Stimulated activated naive CD8-positive, alpha-beta T cell treated with anti-CD3 and anti-CD28 coated beads, Interleukin-15, amount 100 ng/mL, for 72 hours (primary cell): Measurements from ENCODE around the gene APPL1.
"Not testable (repeated sequence)": the region's sequence is repeated elsewhere in the genome, so short reads cannot be mapped to it uniquely, and the experiment has no call there.

ENCODE experiments used
- ATAC-seq: fragments of 150-1000 bp; cut with Tn5 transposase; 2 replicates; pipeline ENCODE4 v1.10.0; 2021; ENCODE audit warnings: mild to moderate bottlenecking, moderate library complexity
- DNase-seq, 2 donors: peaks; one replicate each; pipeline ENCODE4 v3.0.0; 2021 to 2022
- H3K27ac Mint-ChIP-seq, 2 donors: one replicate each; pipeline ENCODE4 v1.8.0; 2022; ENCODE audit warnings: mild to moderate bottlenecking in 2 of 2, mixed read lengths in 2 of 2, moderate library complexity in 2 of 2
- H3K27me3 Mint-ChIP-seq: one replicate; pipeline ENCODE4 v1.8.0; 2022; ENCODE audit warnings: mixed read lengths
- H3K4me1 Mint-ChIP-seq: one replicate; pipeline ENCODE4 v1.8.0; 2022; ENCODE audit warnings: mild to moderate bottlenecking, mixed read lengths
- H3K4me3 Mint-ChIP-seq, 2 donors: one replicate each; pipeline ENCODE4 v1.8.0; 2022; ENCODE audit warnings: mild to moderate bottlenecking in 2 of 2, mixed read lengths in 2 of 2, moderate library complexity in 1 of 2
- H3K9me3 Mint-ChIP-seq, 2 donors: one replicate each; pipeline ENCODE4 v1.8.0; 2022; ENCODE audit warnings: mixed read lengths in 2 of 2

Gene APPL1

GRCh38 chr3:57292159-57292896, 64.8 kb downstream of the APPL1 start, which contains the start of gene ASB14:
TSS of gene ASB14 (minus strand) at chr3:57292685. CDS start at chr3:57292033, 652 bp downstream.
- ATAC-seq = no peak
- no peak within 1 kb of the TSS for H3K27ac Mint-ChIP-seq
- no peaks in the 10 kb centered on the region for H3K4me1 Mint-ChIP-seq
- peaks cover 4% of the 10 kb centered on the region for H3K27me3 Mint-ChIP-seq
- DNase-seq = no peak
- H3K4me3 Mint-ChIP-seq = no peak within 1 kb of the TSS
- H3K9me3 Mint-ChIP-seq = no peaks in the 10 kb centered on the region

GRCh38 chr3:57292897-57293526, 65.5 kb downstream of the APPL1 start:
- DNase-seq (no peak), ATAC-seq (no peak)
- H3K27me3 Mint-ChIP-seq = peaks cover 11% of the 10 kb centered on the region
- no peak overlapping the region for H3K27ac Mint-ChIP-seq
- no peaks in the 10 kb centered on the region for H3K9me3 Mint-ChIP-seq
- no peak overlapping the region for H3K4me3 Mint-ChIP-seq
- no peaks in the 10 kb centered on the region for H3K4me1 Mint-ChIP-seq

DNA sequence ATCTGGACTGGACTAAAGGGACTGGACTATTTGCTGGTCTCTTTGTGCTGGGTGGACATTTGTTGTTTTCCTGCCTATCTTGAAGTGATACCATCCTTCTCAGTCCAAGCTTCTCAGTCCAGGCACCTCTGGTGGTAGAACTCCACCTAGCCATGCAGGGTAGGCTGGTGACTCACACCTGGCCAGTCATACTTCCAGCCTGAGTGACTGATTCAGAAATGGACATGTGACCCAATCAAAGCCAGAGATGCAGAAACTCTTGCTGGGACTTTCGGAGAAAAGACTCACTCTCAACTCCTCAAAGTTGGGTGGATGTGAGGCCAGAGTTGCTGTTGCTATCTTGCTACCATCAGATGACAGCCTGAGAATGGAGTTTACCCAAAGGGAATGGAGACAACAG, 70.5 kb downstream of the APPL1 start:
- peaks cover 13% of the 10 kb centered on the region for H3K27me3 Mint-ChIP-seq
- no peak overlapping the region for H3K27ac Mint-ChIP-seq
- ATAC-seq (peak; percentile 80), DNase-seq (peak in 1 of 2 donors; percentile 16)
- no peak overlapping the region for H3K4me3 Mint-ChIP-seq
- H3K9me3 Mint-ChIP-seq = no peaks in the 10 kb centered on the region
- no peaks in the 10 kb centered on the region for H3K4me1 Mint-ChIP-seq

DNA sequence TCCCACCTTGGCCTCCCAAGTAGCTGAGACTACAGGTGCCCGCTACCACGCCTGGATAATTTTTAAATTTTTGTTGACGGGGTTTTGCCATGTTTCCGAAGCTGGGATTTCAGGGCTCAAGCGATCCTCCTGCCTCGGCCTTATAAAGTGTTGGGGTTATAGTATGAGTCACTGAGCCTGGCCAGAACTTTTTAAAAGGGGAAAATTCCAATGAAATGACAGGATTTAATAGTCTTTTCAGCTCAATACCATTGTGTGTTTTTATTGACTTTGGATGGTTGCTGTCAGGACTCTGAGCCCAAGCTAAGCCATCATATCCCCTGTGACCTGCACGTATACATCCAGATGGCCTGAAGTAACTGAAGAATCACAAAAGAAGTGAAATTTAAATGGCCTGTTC, 76.0 kb downstream of the APPL1 start:
- H3K9me3 Mint-ChIP-seq, DNase-seq, H3K4me1 Mint-ChIP-seq, H3K27ac Mint-ChIP-seq, H3K4me3 Mint-ChIP-seq, ATAC-seq: not testable (repeated sequence)
- H3K27me3 Mint-ChIP-seq = peaks cover 14% of the 10 kb centered on the region

DNA sequence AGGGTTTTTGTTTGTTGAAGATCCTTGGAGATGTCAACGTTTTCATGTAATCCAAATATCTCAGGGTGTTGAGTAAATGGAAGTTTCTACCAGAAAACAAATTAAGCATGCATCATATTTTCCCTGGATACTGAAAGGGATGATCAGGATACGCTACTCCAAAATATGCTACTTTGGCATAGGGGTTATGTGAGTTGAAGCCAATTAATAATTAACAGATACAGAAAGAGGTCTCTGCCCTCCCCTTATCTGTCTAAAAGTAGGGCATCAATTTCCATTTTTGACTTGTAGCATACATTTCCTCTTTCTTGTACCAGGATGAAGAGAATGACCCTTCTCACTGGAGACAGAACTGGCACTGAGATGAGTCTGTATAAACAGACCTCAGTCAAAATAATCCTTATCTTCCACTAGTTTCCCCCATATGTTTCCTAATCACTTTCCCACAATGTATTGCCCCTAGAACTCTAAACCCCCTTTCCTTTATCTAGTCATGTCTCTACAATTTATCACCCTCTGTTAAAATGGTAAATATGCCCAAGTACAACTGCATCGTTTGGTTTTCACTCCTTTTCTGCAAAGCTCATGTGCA, 82.3 kb downstream of the APPL1 start:
- no peaks in the 10 kb centered on the region for H3K4me1 Mint-ChIP-seq
- no peak overlapping the region for H3K4me3 Mint-ChIP-seq
- no peak for ATAC-seq
- no peak overlapping the region for H3K27ac Mint-ChIP-seq
- no peaks in the 10 kb centered on the region for H3K9me3 Mint-ChIP-seq
- H3K27me3 Mint-ChIP-seq = peaks cover 9% of the 10 kb centered on the region
- no peak for DNase-seq

DNA sequence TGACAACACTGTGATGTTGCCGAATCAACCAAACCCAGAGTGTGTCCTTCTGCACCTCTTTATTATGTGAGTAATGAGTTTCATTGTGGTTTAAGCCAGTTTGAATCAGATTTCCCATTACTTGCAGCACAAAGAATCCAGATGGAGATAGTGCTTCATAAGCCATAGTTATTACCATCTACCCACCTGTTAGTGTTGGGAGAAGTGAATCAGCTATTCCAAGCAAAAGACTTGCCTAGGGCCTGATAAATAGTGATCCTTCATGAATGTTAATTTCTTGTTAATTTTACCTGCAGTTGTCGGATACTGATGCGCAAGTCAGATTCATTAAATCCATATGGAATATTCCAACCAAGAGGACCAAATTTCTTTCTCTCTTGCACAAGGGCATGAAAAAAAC, 86.7 kb downstream of the APPL1 start:
- peaks cover 3 to 7% of the 10 kb centered on the region in 2 donors for H3K9me3 Mint-ChIP-seq
- no peak overlapping the region for H3K4me3 Mint-ChIP-seq
- ATAC-seq = no peak
- no peaks in the 10 kb centered on the region for H3K27me3 Mint-ChIP-seq
- H3K27ac Mint-ChIP-seq = no peak overlapping the region
- H3K4me1 Mint-ChIP-seq = no peaks in the 10 kb centered on the region
- no peak for DNase-seq
